GM23338 (cell line): ENCODE data around the gene GALNT16. TPM values are rescaled to one million over a fixed set of nuclear protein-coding genes. Genes with fewer than 3 reads are reported as not detected.
A peak's percentile ranks its signal among the peaks of the same experiment; 100 is the strongest.

Experiments
- ATAC-seq: fragments of 200-7000 bp; cut with Tn5 transposase; 3 replicates; pipeline ENCODE4 v1.9.1; 2020
- DNase-seq: peaks from one replicate; pipeline ENCODE4 v3.0.0-alpha.2; 2015; ENCODE audit warnings: low spot score
- H2AFZ ChIP-seq: fragments of 200-600 bp; sonication (generic); 2 replicates; pipeline ENCODE4 v1.8.0; 2016; ENCODE audit warnings: antibody characterized with exemption, mild to moderate bottlenecking, moderate library complexity
- H3F3A ChIP-seq: fragments of 200-600 bp; sonication (generic); replicated peaks from 2 replicates; pipeline ENCODE4 v1.8.0; 2017; ENCODE audit warnings: antibody characterized with exemption, mixed run types, low read depth
- H3K27ac ChIP-seq: fragments of 200-600 bp; sonication (generic); 2 replicates; pipeline ENCODE4 v1.6.1; 2016; ENCODE audit warnings: low read depth
- H3K27me3 ChIP-seq: fragments of 200-600 bp; sonication (generic); 2 replicates; pipeline ENCODE4 v1.8.0; 2016; ENCODE audit warnings: mild to moderate bottlenecking, mixed run types, moderate library complexity; ENCODE audit not compliant: insufficient read depth
- H3K36me3 ChIP-seq: fragments of 200-600 bp; sonication (generic); 2 replicates; pipeline ENCODE4 v1.8.0; 2016; ENCODE audit warnings: mild to moderate bottlenecking; ENCODE audit not compliant: insufficient read depth
- H3K4me1 ChIP-seq: fragments of 200-600 bp; sonication (generic); 2 replicates; pipeline ENCODE4 v1.8.0; 2016; ENCODE audit warnings: mild to moderate bottlenecking, moderate library complexity; ENCODE audit not compliant: insufficient read depth
- H3K4me2 ChIP-seq: fragments of 200-600 bp; sonication (generic); 2 replicates; pipeline ENCODE4 v1.7.1; 2017; ENCODE audit warnings: mixed run types
- H3K4me3 ChIP-seq: fragments of 200-600 bp; sonication (generic); 2 replicates; pipeline ENCODE4 v1.6.1; 2016; ENCODE audit warnings: mixed run types
- H3K79me2 ChIP-seq: fragments of 200-600 bp; sonication (generic); replicated peaks from 2 replicates; pipeline ENCODE4 v1.8.0; 2017; ENCODE audit warnings: mild to moderate bottlenecking; ENCODE audit not compliant: insufficient read depth
- H3K9me2 ChIP-seq: fragments of 200-600 bp; sonication (generic); 2 replicates; pipeline ENCODE4 v1.8.0; 2017; ENCODE audit not compliant: insufficient read depth
- H4K20me1 ChIP-seq: fragments of 200-600 bp; sonication (generic); replicated peaks from 2 replicates; pipeline ENCODE4 v1.8.0; 2017; ENCODE audit warnings: mild to moderate bottlenecking; ENCODE audit not compliant: insufficient read depth
- H3K27ac Mint-ChIP-seq: 2 replicates; pipeline ENCODE4 v1.8.0; 2020; ENCODE audit warnings: inconsistent platforms, mild to moderate bottlenecking, moderate library complexity, mixed read lengths
- H3K27me3 Mint-ChIP-seq: 3 replicates; pipeline ENCODE4 v1.8.0; 2022; ENCODE audit warnings: low read depth, mild to moderate bottlenecking, moderate library complexity, mixed read lengths, inconsistent platforms; ENCODE audit not compliant: insufficient read depth, poor library complexity
- H3K36me3 Mint-ChIP-seq: 3 replicates; pipeline ENCODE4 v1.8.0; 2021; ENCODE audit warnings: low read depth, mild to moderate bottlenecking, inconsistent platforms, moderate library complexity, mixed read lengths
- H3K4me1 Mint-ChIP-seq: 3 replicates; pipeline ENCODE4 v1.8.0; 2020; ENCODE audit warnings: mild to moderate bottlenecking, inconsistent platforms, mixed read lengths
- H3K4me3 Mint-ChIP-seq: 3 replicates; pipeline ENCODE4 v1.8.0; 2021; ENCODE audit warnings: moderate library complexity, mild to moderate bottlenecking, inconsistent platforms, mixed read lengths
- H3K9me3 Mint-ChIP-seq: 3 replicates; pipeline ENCODE4 v1.8.0; 2020; ENCODE audit warnings: moderate library complexity, mild to moderate bottlenecking, inconsistent platforms, mixed read lengths
- CREB1 ChIP-seq: fragments of 250-450 bp; sonication (Bioruptor Pico); IDR thresholded peaks from 2 replicates; pipeline ENCODE4 v1.5.0; 2020; ENCODE audit warnings: low read depth, mild to moderate bottlenecking, moderate library complexity
- CTCF ChIP-seq, 2 experiments: fragments of 200-600 bp in 1 of 2; sonication (generic) in 1 of 2; conservative IDR thresholded peaks; 2 replicates each; pipeline versions ENCODE4 v1.5.1 to v1.6.1; 2016 to 2017; ENCODE audit warnings: antibody characterized with exemption in 2 of 2, low read depth in 2 of 2, mild to moderate bottlenecking in 2 of 2, moderate library complexity in 1 of 2
- ETS1 ChIP-seq: IDR thresholded peaks from 2 replicates; pipeline ENCODE4 v1.6.1; 2016; ENCODE audit warnings: antibody characterized with exemption
- EZH2phosphoT487 ChIP-seq: fragments of 200-600 bp; sonication (generic); IDR thresholded peaks from one replicate; pipeline ENCODE4 v1.8.1; 2018; ENCODE audit warnings: antibody characterized with exemption; ENCODE audit not compliant: unreplicated experiment
- NANOG ChIP-seq: IDR thresholded peaks from 2 replicates; pipeline ENCODE4 v1.6.1; 2016; ENCODE audit warnings: antibody characterized with exemption, borderline replicate concordance
- ZNF114 ChIP-seq: fragments of 250-450 bp; sonication (Bioruptor Pico); IDR thresholded peaks from 2 replicates; pipeline ENCODE4 v1.5.0; 2020; ENCODE audit warnings: mild to moderate bottlenecking, moderate library complexity
- ZNF331 ChIP-seq: fragments of 250-450 bp; sonication (Bioruptor Pico); IDR thresholded peaks from 2 replicates; pipeline ENCODE4 v1.5.0; 2020; ENCODE audit warnings: low read depth, mild to moderate bottlenecking, moderate library complexity
- polyA plus RNA-seq: library from polyadenylated mRNA; unstranded; fragments of >200 nt; fragmentation: Nextera tagmentation; extraction: Ambion mirVana; gene quantifications from 2 replicates; pipeline ENCODE4 v1.2.1, GENCODE V29; 2016
- total RNA-seq: library from RNA; depleted of rRNA; stranded (reverse); fragments of >200 nt; shearing (Covaris generic); gene quantifications from 2 replicates; pipeline ENCODE4 v1.2.3, GENCODE V29; 2014

The GALNT16 gene
- total and polyA plus RNA-seq, 2 experiments from 2014 or later: 1.5 to 2.9 TPM

- no peak for TF ChIP-seq ZNF331
- TF ChIP-seq CTCF (conservative IDR thresholded peaks at IDR 0.05; ENCODE audit: low read depth in 2 of 2): no peak
- TF ChIP-seq ETS1: no peak
- TF ChIP-seq CREB1 (CRISPR knock-in tag): no peak
- TF ChIP-seq EZH2phosphoT487: no peak
- no peak for TF ChIP-seq ZNF114 (CRISPR knock-in tag)
- TF ChIP-seq NANOG: no peak
These were observed 32.1 kb downstream of the GALNT16 start (continued) for GRCh38 chr14:69291891-69292561.

- Histone ChIP-seq H4K20me1 (no peaks in the 10 kb centered on the region), H3K4me2 (no peak overlapping the region), H3K36me3 (no peaks in the 10 kb centered on the region), H3K9me2 (no peaks in the 10 kb centered on the region), H3K79me2 (no peaks in the 10 kb centered on the region), H2AFZ (no peak overlapping the region), H3K27me3 (no peaks in the 10 kb centered on the region), H3K4me1 (no peaks in the 10 kb centered on the region), H3K4me3 (no peak overlapping the region), H3K27ac (no peak overlapping the region), H3F3A (no peaks in the 10 kb centered on the region)
- Mint-ChIP-seq H3K27me3 (peaks cover 3% of the 10 kb centered on the region), H3K4me1 (no peaks in the 10 kb centered on the region), H3K27ac (peak overlapping the region; percentile 44; the same call in 1 of the 2 replicates), H3K9me3 (no peaks in the 10 kb centered on the region), H3K36me3 (no peaks in the 10 kb centered on the region), H3K4me3 (no peak overlapping the region)
- no peak for DNase-seq
- no peak for ATAC-seq
- TF ChIP-seq CTCF (conservative IDR thresholded peaks at IDR 0.05; ENCODE audit: low read depth in 2 of 2): no peak
- no peak for TF ChIP-seq ZNF114 (CRISPR knock-in tag)
- TF ChIP-seq EZH2phosphoT487: no peak
These were observed 38.4 kb downstream of the GALNT16 start for GRCh38 chr14:69298131-69299071.
